C4-2B (cell line): Measurements from ENCODE around the gene HS1BP3.
A peak's percentile ranks its signal among the peaks of the same experiment; 100 is the strongest.

ENCODE experiments used
- H3K27ac ChIP-seq: fragments of 450-650 bp; 2 replicates; pipeline ENCODE4 v1.5.1; 2017
- CTCF ChIP-seq: fragments of 450-650 bp; conservative IDR thresholded peaks from 2 replicates; pipeline ENCODE4 v1.5.1; 2017; ENCODE audit warnings: mild to moderate bottlenecking
- ZFX ChIP-seq: fragments of 450-650 bp; IDR thresholded peaks from 2 replicates; pipeline ENCODE4 v1.6.1; 2017

The HS1BP3 gene

GRCh38 chr2:20627712-20628380, 23.1 kb downstream of the HS1BP3 start:
- H3K27ac ChIP-seq, result no peak overlapping the region
- TF ChIP-seq ZFX (no peak), CTCF (no peak)

- no peak for TF ChIP-seq ZFX
- peak overlapping the region; percentile 77 for H3K27ac ChIP-seq
Observed at GRCh38 chr2:20626698-20627513, 24.0 kb downstream of the HS1BP3 start.

GRCh38 chr2:20626392-20626697, 24.6 kb downstream of the HS1BP3 start:
- TF ChIP-seq ZFX (no peak), CTCF (no peak)
- H3K27ac ChIP-seq, result peak overlapping the region; percentile 77

- H3K27ac ChIP-seq, result peak overlapping the region; percentile 77
- TF ChIP-seq CTCF, result no peak
- no peak for TF ChIP-seq ZFX
Observed at GRCh38 chr2:20625491-20626391, 25.2 kb downstream of the HS1BP3 start.

GRCh38 chr2:20624884-20625485, 25.9 kb downstream of the HS1BP3 start:
- TF ChIP-seq ZFX, result no peak
- TF ChIP-seq CTCF, result no peak
- H3K27ac ChIP-seq, result peak overlapping the region; percentile 77

- TF ChIP-seq ZFX, result no peak
- TF ChIP-seq CTCF, result no peak
- H3K27ac ChIP-seq, result peak overlapping the region; percentile 77; the same call in 1 of the 2 replicates
Observed at GRCh38 chr2:20624156-20624883, 26.6 kb downstream of the HS1BP3 start.

- H3K27ac ChIP-seq, result no peak overlapping the region
- TF ChIP-seq CTCF (no peak), ZFX (no peak)
Observed at GRCh38 chr2:20623741-20624155, 27.1 kb downstream of the HS1BP3 start.
